K562 (cell line): ENCODE data around the gene PLCD4. TPM values are rescaled to one million over a fixed set of nuclear protein-coding genes. Genes with fewer than 3 reads are reported as not detected.
A peak's percentile ranks its signal among the peaks of the same experiment; 100 is the strongest.

Source experiments
- ATAC-seq: fragments of 200-7000 bp; cut with Tn5 transposase; 3 replicates; pipeline ENCODE4 v1.9.1; 2020; ENCODE audit warnings: moderate library complexity
- BruUV-seq: library from RNA; stranded (reverse); fragments of 400-500 nt; replicated peaks from 2 replicates; lab custom pipeline; 2021; lab: Mats Ljungman, UMichigan
- CTCF ChIA-PET: fragments of 300-600 bp; formaldehyde crosslinking; extraction: SDS; loops from one replicate; lab custom pipeline; 2021; ENCODE audit warnings: low intra/inter-chr PET ratio; lab: Yijun Ruan, JAX
- POLR2A ChIA-PET: fragments of 300-600, 350-650 bp; sonication (Branson Sonifier 250); formaldehyde crosslinking; extraction: SDS; loops from one replicate; lab custom pipeline; 2021; ENCODE audit warnings: antibody characterized with exemption, inconsistent platforms; lab: Yijun Ruan, JAX
- DNase-seq, 4 experiments: peaks; one replicate each; pipeline versions ENCODE4 v3.0.0 to v3.0.0-alpha.2; 2011 to 2018; ENCODE audit warnings: low spot score in 3 of 4, mixed read lengths in 3 of 4; ENCODE audit errors: extremely low read depth in 1 of 4
- FAIRE-seq: peaks from 2 replicates; lab custom pipeline; 2011; peaks lifted over from hg19 to GRCh38; lab: Jason Lieb, UNC
- H2AFZ ChIP-seq: 2 replicates; pipeline ENCODE4 v1.6.0; 2011; ENCODE audit warnings: low read depth, low read length, control low read depth, inconsistent platforms
- H3K27ac ChIP-seq: fragments of 200-600 bp; 3 replicates; pipeline ENCODE4 v1.8.0; 2011; ENCODE audit warnings: low read depth, mild to moderate bottlenecking, control low read depth, inconsistent platforms, low read length, moderate library complexity, mixed read lengths; ENCODE audit errors: extremely low read depth
- H3K27me3 ChIP-seq, 2 experiments: fragments of 300-600 bp in 1 of 2; 2 replicates in 1 of 2; 3 replicates in 1 of 2; pipeline versions ENCODE4 v1.6.0 to v1.8.0; 2011; ENCODE audit warnings: inconsistent platforms in 2 of 2, low read length in 2 of 2, mild to moderate bottlenecking in 1 of 2, mixed read lengths in 1 of 2, moderate library complexity in 1 of 2; ENCODE audit not compliant: control insufficient read depth in 2 of 2, insufficient read depth in 2 of 2
- H3K36me3 ChIP-seq: fragments of 300-600 bp; 3 replicates; pipeline ENCODE4 v1.8.0; 2011; ENCODE audit warnings: mild to moderate bottlenecking, low read length, inconsistent platforms; ENCODE audit not compliant: control insufficient read depth, insufficient read depth
- H3K4me1 ChIP-seq, 2 experiments: fragments of 200-600 bp in 1 of 2; replicated peaks in 1 of 2; 2 replicates in 1 of 2; 3 replicates in 1 of 2; pipeline versions ENCODE4 v1.5.1 to v1.8.0; 2011; ENCODE audit warnings: inconsistent platforms in 2 of 2, low read length in 2 of 2, mild to moderate bottlenecking in 1 of 2, mixed read lengths in 1 of 2, moderate library complexity in 1 of 2; ENCODE audit not compliant: control insufficient read depth in 2 of 2, insufficient read depth in 2 of 2
- H3K4me2 ChIP-seq: 2 replicates; pipeline ENCODE4 v1.6.1; 2011; ENCODE audit warnings: low read length, control low read depth, inconsistent platforms, mixed read lengths; ENCODE audit not compliant: insufficient read depth
- H3K4me3 ChIP-seq: fragments of 200-600 bp; sonication (generic), shearing (Covaris generic); 2 replicates; pipeline ENCODE4 v1.5.1; 2016; ENCODE audit warnings: control low read depth, inconsistent platforms
- H3K79me2 ChIP-seq: fragments of 200-600 bp; 3 replicates; pipeline ENCODE4 v1.8.0; 2011; ENCODE audit warnings: low read length, inconsistent platforms; ENCODE audit not compliant: control insufficient read depth, insufficient read depth
- H3K9ac ChIP-seq, 2 experiments: 2 replicates each; pipeline versions ENCODE4 v1.6.0 to v1.6.1; 2011; ENCODE audit warnings: low read depth in 2 of 2, low read length in 2 of 2, control low read depth in 1 of 2, inconsistent platforms in 1 of 2, mild to moderate bottlenecking in 1 of 2, mixed read lengths in 1 of 2; ENCODE audit not compliant: insufficient read depth in 1 of 2
- H3K9me1 ChIP-seq: one replicate; pipeline ENCODE4 v1.6.0; 2011; ENCODE audit warnings: inconsistent platforms, mild to moderate bottlenecking, low read length, moderate library complexity; ENCODE audit not compliant: control insufficient read depth, insufficient read depth
- H3K9me3 ChIP-seq: replicated peaks from 2 replicates; pipeline ENCODE4 v1.5.1; 2011; ENCODE audit warnings: low read depth, low read length, inconsistent platforms; ENCODE audit not compliant: control insufficient read depth, insufficient read depth
- H4K20me1 ChIP-seq: replicated peaks from 2 replicates; pipeline ENCODE4 v1.6.1; 2011; ENCODE audit warnings: low read length, inconsistent platforms, mixed read lengths; ENCODE audit not compliant: control insufficient read depth, insufficient read depth
- AFF1 ChIP-seq, 2 experiments: fragments of 450-650 bp; IDR thresholded peaks; 2 replicates each; pipeline ENCODE4 v1.6.1; 2018; ENCODE audit warnings: mild to moderate bottlenecking in 2 of 2, low read depth in 1 of 2; ENCODE audit not compliant: partially characterized antibody in 2 of 2
- DACH1 ChIP-seq: fragments of 450-650 bp; IDR thresholded peaks from 2 replicates; pipeline ENCODE4 v1.6.1; 2018; ENCODE audit not compliant: partially characterized antibody
- HMG20B ChIP-seq: fragments of 250-450 bp; sonication (Bioruptor Pico); IDR thresholded peaks from 2 replicates; pipeline ENCODE4 v1.5.0; 2021; ENCODE audit warnings: mild to moderate bottlenecking
- PRDM10 ChIP-seq: fragments of 450-650 bp; IDR thresholded peaks from 2 replicates; pipeline ENCODE4 v1.6.1; 2018; ENCODE audit not compliant: partially characterized antibody
- SPI1 ChIP-seq: IDR thresholded peaks from 2 replicates; pipeline ENCODE4 v1.6.1; 2011; ENCODE audit warnings: low read depth, low read length, control low read depth, borderline replicate concordance
- TAF1 ChIP-seq: IDR thresholded peaks from 2 replicates; pipeline ENCODE4 v1.6.1; 2011; ENCODE audit warnings: mild to moderate bottlenecking, low read length, moderate library complexity; ENCODE audit not compliant: insufficient read depth, control insufficient read depth, severe bottlenecking; ENCODE audit errors: extremely low read depth
- TFAP4 ChIP-seq: sonication (generic); formaldehyde crosslinking; IDR thresholded peaks from 2 replicates; pipeline ENCODE4 v1.8.0; 2022; ENCODE audit warnings: missing genetic modification reagents, mild to moderate bottlenecking, moderate library complexity, borderline replicate concordance
- ZNF395 ChIP-seq: fragments of 200-800 bp; sonication (Bioruptor generic); IDR thresholded peaks from 2 replicates; pipeline ENCODE4 v1.6.1; 2017; ENCODE audit warnings: missing genetic modification characterization, missing compliant biosample characterization
- WGBS: fragments of 100-300 bp; shearing (Covaris generic); methylation state at CpG from one replicate; pipeline ENCODE4 v1.1.6; 2016; ENCODE audit warnings: low coverage, mixed read lengths; ENCODE audit not compliant: insufficient coverage; ENCODE audit errors: missing lambda C conversion rate; 5-methylcytosine and 5-hydroxymethylcytosine counted together
- in situ Hi-C: fragments of 300-500 bp; cut with MboI; formaldehyde crosslinking; loops from 4 replicates; pipeline ENCODE4 v1.15.0; 2018; ENCODE audit warnings: inconsistent platforms, mixed read lengths
- intact Hi-C: fragments of 100-400 bp; cut with micrococcal nuclease; formaldehyde crosslinking; loops from 2 replicates; pipeline ENCODE4 v1.14.2; 2022
- polyA plus RNA-seq, 8 experiments: library from polyadenylated mRNA; depleted of rRNA in 4 of 8; stranded (reverse) in 5 of 8; unstranded in 3 of 8; fragments of >200 nt; fragmentation: Nextera tagmentation in 2 of 8; fragmentation: Illumina TruSeq in 1 of 8; extraction: Ambion mirVana in 2 of 8; extraction: Trizol in 1 of 8; gene quantifications; 2 replicates each; pipeline versions ENCODE4 v1.2.1 to v1.2.3, GENCODE V29; 2011 to 2014; ENCODE audit warnings: inconsistent platforms in 1 of 8, missing spikeins in 1 of 8
- total RNA-seq, 7 experiments: library from RNA; depleted of rRNA in 6 of 7; stranded (reverse); fragments of >200 nt in 6 of 7; fragmentation: Illumina TruSeq in 2 of 7; extraction: Trizol in 2 of 7; gene quantifications; 2 replicates each; pipeline versions ENCODE4 v1.2.1 to v1.2.3, GENCODE V29; 2011 to 2021; ENCODE audit warnings: low replicate concordance in 1 of 7

PLCD4 gene
- total and polyA plus RNA-seq, 9 of the 15 experiments (the other 6 are each of a cell fraction or from before 2014, with no cell fraction given): 0.13 to 0.38 TPM; not detected in 7

- peaks cover 5% of the 10 kb centered on the region; the same call in 1 of the 3 replicates for H3K36me3 ChIP-seq
- BruUV-seq: no TSS peak
- TF ChIP-seq HMG20B (CRISPR knock-in tag): no peak
- TF ChIP-seq TAF1: peak; percentile 67
- no peak for TF ChIP-seq SPI1
- peak; percentile 73 for TF ChIP-seq TFAP4 (CRISPR knock-in tag)
- TF ChIP-seq PRDM10: peak; percentile 68
- TF ChIP-seq ZNF395 (CRISPR knock-in tag): no peak
- TF ChIP-seq DACH1: peak; percentile 58
- TF ChIP-seq AFF1 (IDR thresholded peaks at IDR 0.05; ENCODE audit: low read depth in 1 of 2, partially characterized antibody in 2 of 2): peak in 1 of 2 experiments; percentile 25
Measured at GRCh38 chr2:218671654-218672566, 64.2 kb downstream of the PLCD4 start, which contains the start of the genes RNF25 and STK36. Gene RNF25, minus strand, starts transcription at chr2:218672002. Its CDS starts 32 bp downstream, at chr2:218671970. Gene STK36, plus strand, starts transcription at chr2:218672086. Its CDS starts 744 bp downstream, at chr2:218672830.

More at GRCh38 chr2:218671654-218672566, 64.2 kb downstream of the PLCD4 start, which contains the start of the genes RNF25 and STK36:
- FAIRE-seq (peak; percentile 87), DNase-seq (peak; percentile 66 to 84 (median 76)), ATAC-seq (peak; percentile 99)
- 9% methylated on average over 34 of the region's 49 CpGs for WGBS
- Histone ChIP-seq H3K9me3 (no peaks in the 10 kb centered on the region), H3K79me2 (peaks cover 15% of the 10 kb centered on the region), H4K20me1 (no peaks in the 10 kb centered on the region), H3K4me2 (peak within 1 kb of the TSS; percentile 93), H3K27ac (peak within 1 kb of the TSS; percentile 68), H3K9ac (peak within 1 kb of the TSS; percentile 71 to 97), H2AFZ (peak within 1 kb of the TSS; percentile 99), H3K27me3 (no peaks in the 10 kb centered on the region), H3K4me3 (peak within 1 kb of the TSS; percentile 66), H3K9me1 (no peaks in the 10 kb centered on the region), H3K4me1 (peaks cover 0 to 9% of the 10 kb centered on the region in 2 experiments; a peak in 3 of 5 replicates)
- ChIA-PET CTCF (interaction anchor here (0.6 kb wide), 1 partner anchor 225 kb away, joined by 3 read pairs; no protein-coding TSS in a partner anchor), POLR2A (interaction anchor here (0.6 to 1.9 kb wide), 5 partner anchors 10 to 38 kb away, joined by 3 to 8 read pairs (median 4); partner anchors contain the start of genes BCS1L and ZNF142)
- intact Hi-C loops: no loop called here
- in situ Hi-C loops: no loop called here
